HCT116 (cell line): ENCODE data around the gene PROKR2. TPM values are rescaled to one million over a fixed set of nuclear protein-coding genes. Genes with fewer than 3 reads are reported as not detected.

Experiments used
- CBX3 ChIP-seq: IDR thresholded peaks from 2 replicates; pipeline ENCODE4 v1.6.1; 2012; ENCODE audit warnings: low read depth
- CTCF ChIP-seq, 3 experiments: fragments of 200-600 bp in 1 of 3; sonication (generic) in 1 of 3; IDR thresholded peaks in 2 of 3; conservative IDR thresholded peaks in 1 of 3; 2 replicates each; pipeline ENCODE4 v1.5.1; 2012 to 2017; ENCODE audit warnings: low read depth in 2 of 3, low read length in 2 of 3, antibody characterized with exemption in 1 of 3, borderline replicate concordance in 1 of 3, control low read depth in 1 of 3, mild to moderate bottlenecking in 1 of 3, mixed read lengths in 1 of 3, mixed run types in 1 of 3, moderate library complexity in 1 of 3; ENCODE audit not compliant: insufficient read depth in 1 of 3
- EGR1 ChIP-seq: IDR thresholded peaks from 2 replicates; pipeline ENCODE4 v1.6.1; 2012; ENCODE audit warnings: low read depth
- EZH2 ChIP-seq: fragments of 200-600 bp; sonication (generic); IDR thresholded peaks from 2 replicates; pipeline ENCODE4 v1.6.1; 2017; ENCODE audit warnings: antibody characterized with exemption, mixed run types
- MAX ChIP-seq: IDR thresholded peaks from 2 replicates; pipeline ENCODE4 v1.6.1; 2012
- POLR2A ChIP-seq: IDR thresholded peaks from 2 replicates; pipeline ENCODE4 v1.7.0; 2011; ENCODE audit warnings: borderline replicate concordance; ENCODE audit not compliant: insufficient read depth, insufficient read length; ENCODE audit errors: extremely low read depth
- POLR2AphosphoS5 ChIP-seq: IDR thresholded peaks from 2 replicates; pipeline ENCODE4 v1.6.1; 2011; ENCODE audit warnings: mild to moderate bottlenecking, low read depth, low read length, moderate library complexity
- SIN3A ChIP-seq: IDR thresholded peaks from 2 replicates; pipeline ENCODE4 v1.6.1; 2012; ENCODE audit warnings: low read depth
- SP1 ChIP-seq: IDR thresholded peaks from 2 replicates; pipeline ENCODE4 v1.6.1; 2012; ENCODE audit warnings: low read depth
- SRF ChIP-seq: IDR thresholded peaks from 2 replicates; pipeline ENCODE4 v1.6.1; 2012; ENCODE audit warnings: low read depth
- YY1 ChIP-seq: IDR thresholded peaks from 2 replicates; pipeline ENCODE4 v1.6.1; 2011; ENCODE audit warnings: low read length, low read depth, moderate library complexity, mild to moderate bottlenecking; ENCODE audit not compliant: insufficient replicate concordance; ENCODE audit errors: extremely low read depth
- ZFX ChIP-seq: fragments of 450-650 bp; IDR thresholded peaks from 2 replicates; pipeline ENCODE4 v1.6.1; 2017
- total RNA-seq: library from RNA; stranded (reverse); gene quantifications from one replicate; pipeline ENCODE4 v1.2.1, GENCODE V29; 2021; ENCODE audit not compliant: unreplicated experiment
- TF ChIP-seq, protein P1 (sequence below): IDR thresholded peaks from 2 replicates; pipeline ENCODE4 v1.6.1; 2012; ENCODE audit warnings: low read depth

PROKR2 gene
- total RNA-seq, 1 experiment from 2014 or later: not detected

DNA sequence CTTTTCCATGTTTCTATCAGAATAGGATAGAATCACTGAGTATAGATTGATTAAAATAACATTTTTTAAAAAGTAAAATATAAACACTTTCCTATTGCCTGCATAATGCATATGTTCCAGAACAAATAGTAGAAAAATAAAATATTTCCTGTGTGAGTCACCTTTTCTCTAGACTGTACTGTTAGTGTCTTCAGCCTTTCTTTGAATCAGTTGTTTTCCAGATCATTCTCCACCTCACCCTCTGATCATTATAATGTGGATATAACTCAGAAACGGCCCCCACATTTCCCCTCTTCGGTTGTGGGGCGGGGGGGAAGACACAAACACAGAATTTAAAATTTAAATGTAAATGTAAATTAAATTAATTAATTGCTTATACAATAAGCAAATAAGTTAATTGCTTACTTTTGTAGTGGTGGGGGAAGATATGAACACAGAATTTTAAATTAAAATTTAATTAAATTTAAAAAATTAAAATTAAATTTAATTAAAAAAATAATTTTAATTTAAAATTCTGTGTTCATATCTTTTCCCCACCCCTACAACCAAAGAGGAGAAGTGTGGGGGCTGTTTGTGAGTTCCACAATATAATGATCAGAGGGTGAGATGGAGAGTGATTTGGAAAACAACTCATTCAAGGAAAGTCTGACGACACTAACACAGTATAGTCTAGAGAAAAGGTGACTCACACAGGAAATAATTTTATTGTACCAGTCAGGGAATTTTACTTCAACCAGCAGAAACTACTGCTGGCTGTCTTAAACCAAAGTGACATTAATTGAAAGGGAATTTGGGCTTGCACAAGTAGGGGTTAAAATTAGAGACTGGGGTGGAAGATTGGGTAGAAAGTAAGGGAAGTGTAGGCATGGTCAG is 37.1 kb upstream of the PROKR2 start (continued):
- TF ChIP-seq, protein P1, sequence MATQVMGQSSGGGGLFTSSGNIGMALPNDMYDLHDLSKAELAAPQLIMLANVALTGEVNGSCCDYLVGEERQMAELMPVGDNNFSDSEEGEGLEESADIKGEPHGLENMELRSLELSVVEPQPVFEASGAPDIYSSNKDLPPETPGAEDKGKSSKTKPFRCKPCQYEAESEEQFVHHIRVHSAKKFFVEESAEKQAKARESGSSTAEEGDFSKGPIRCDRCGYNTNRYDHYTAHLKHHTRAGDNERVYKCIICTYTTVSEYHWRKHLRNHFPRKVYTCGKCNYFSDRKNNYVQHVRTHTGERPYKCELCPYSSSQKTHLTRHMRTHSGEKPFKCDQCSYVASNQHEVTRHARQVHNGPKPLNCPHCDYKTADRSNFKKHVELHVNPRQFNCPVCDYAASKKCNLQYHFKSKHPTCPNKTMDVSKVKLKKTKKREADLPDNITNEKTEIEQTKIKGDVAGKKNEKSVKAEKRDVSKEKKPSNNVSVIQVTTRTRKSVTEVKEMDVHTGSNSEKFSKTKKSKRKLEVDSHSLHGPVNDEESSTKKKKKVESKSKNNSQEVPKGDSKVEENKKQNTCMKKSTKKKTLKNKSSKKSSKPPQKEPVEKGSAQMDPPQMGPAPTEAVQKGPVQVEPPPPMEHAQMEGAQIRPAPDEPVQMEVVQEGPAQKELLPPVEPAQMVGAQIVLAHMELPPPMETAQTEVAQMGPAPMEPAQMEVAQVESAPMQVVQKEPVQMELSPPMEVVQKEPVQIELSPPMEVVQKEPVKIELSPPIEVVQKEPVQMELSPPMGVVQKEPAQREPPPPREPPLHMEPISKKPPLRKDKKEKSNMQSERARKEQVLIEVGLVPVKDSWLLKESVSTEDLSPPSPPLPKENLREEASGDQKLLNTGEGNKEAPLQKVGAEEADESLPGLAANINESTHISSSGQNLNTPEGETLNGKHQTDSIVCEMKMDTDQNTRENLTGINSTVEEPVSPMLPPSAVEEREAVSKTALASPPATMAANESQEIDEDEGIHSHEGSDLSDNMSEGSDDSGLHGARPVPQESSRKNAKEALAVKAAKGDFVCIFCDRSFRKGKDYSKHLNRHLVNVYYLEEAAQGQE: no peak
- TF ChIP-seq SRF (no peak), EGR1 (no peak), CBX3 (peak; percentile 75; the same call in 1 of the 2 replicates), SIN3A (no peak), MAX (no peak), POLR2AphosphoS5 (peak; percentile 18; the same call in 1 of the 2 replicates), POLR2A (no peak), SP1 (peak; percentile 67), YY1 (no peak), EZH2 (no peak), ZFX (no peak), CTCF (IDR thresholded peaks at IDR 0.05 in 2 of 3, conservative IDR thresholded peaks at IDR 0.05 in 1 of 3; ENCODE audit: borderline replicate concordance in 1 of 3, insufficient read depth in 1 of 3, low read depth in 2 of 3, low read length in 2 of 3) (no peak)
- TF ChIP-seq, all 23 proteins: peak for 6
